ENCODE data around the gene SLC22A23. TPM values are rescaled to one million over a fixed set of nuclear protein-coding genes. Genes with fewer than 3 reads are reported as not detected.

The SLC22A23 gene
- total and polyA plus RNA-seq, 2 donors (not counting 1 experiment from before 2014, with no cell fraction given), result 0.18 to 1.4 TPM

GRCh38 chr6:3407840-3408239 lies 49.0 kb downstream of the SLC22A23 start:
- ATAC-seq (ENCODE audit: low read depth) (no peak), DNase-seq (no peak)
- ChIA-PET POLR2A (no interaction called here), CTCF (no interaction called here)
- peaks cover 17% of the 10 kb centered on the region for H3K4me1 Mint-ChIP-seq
- no peak overlapping the region for H3K4me2 ChIP-seq (replicated peaks; ENCODE audit: low read depth, low read length, poor library complexity, severe bottlenecking)
- TF ChIP-seq EZH2 (IDR thresholded peaks at IDR 0.05; ENCODE audit: borderline replicate concordance, insufficient read depth, low read depth, low read length, poor library complexity, severe bottlenecking) (no peak), CTCF (IDR thresholded peaks at IDR 0.05) (no peak)
- H3K36me3 ChIP-seq (replicated peaks in 1 of 2; ENCODE audit: control extremely low read depth in 1 of 2, control insufficient read depth in 1 of 2, extremely low read depth in 1 of 2, insufficient read depth in 2 of 2, low read length in 1 of 2), result no peaks in the 10 kb centered on the region
- H3K27me3 ChIP-seq (replicated peaks in 1 of 4; ENCODE audit: control extremely low read depth in 1 of 4, control insufficient read depth in 3 of 4, insufficient read depth in 4 of 4, low read length in 3 of 4), result no peaks in the 10 kb centered on the region
- no peaks in the 10 kb centered on the region for H3K9me3 ChIP-seq (ENCODE audit: control extremely low read depth in 1 of 3, control insufficient read depth in 2 of 3, insufficient read depth in 1 of 3, low read length in 2 of 3)
- H3K4me1 ChIP-seq (ENCODE audit: control insufficient read depth in 2 of 2, insufficient read depth in 2 of 2, low read length in 2 of 2), result peaks cover 3 to 10% of the 10 kb centered on the region in 2 donors
- no peak overlapping the region for H3K27ac ChIP-seq (ENCODE audit: low read length in 2 of 2)
- peaks cover 15% of the 10 kb centered on the region for H3K27me3 Mint-ChIP-seq
- no peak overlapping the region for H2AFZ ChIP-seq (ENCODE audit: insufficient read depth, low read depth, low read length, poor library complexity, severe bottlenecking)
- no peak overlapping the region for H3K4me3 Mint-ChIP-seq
- no peaks in the 10 kb centered on the region for H3K9me3 Mint-ChIP-seq (ENCODE audit: insufficient read depth)
- H3K79me2 ChIP-seq (ENCODE audit: control insufficient read depth, insufficient read depth, low read length), result no peaks in the 10 kb centered on the region
- no peak overlapping the region for H3K9ac ChIP-seq (ENCODE audit: low read length)
- no peak overlapping the region for H3K27ac Mint-ChIP-seq
- no peak overlapping the region for H3K4me3 ChIP-seq (ENCODE audit: control extremely low read depth in 1 of 5, extremely low read depth in 1 of 5, insufficient read depth in 1 of 5, low read depth in 2 of 5, low read length in 4 of 5)
- no peaks in the 10 kb centered on the region for H4K20me1 ChIP-seq (ENCODE audit: control insufficient read depth, insufficient read depth, low read length, poor library complexity, severe bottlenecking)
- intact Hi-C loops (cut with micrococcal nuclease), result no loop called here

DNA sequence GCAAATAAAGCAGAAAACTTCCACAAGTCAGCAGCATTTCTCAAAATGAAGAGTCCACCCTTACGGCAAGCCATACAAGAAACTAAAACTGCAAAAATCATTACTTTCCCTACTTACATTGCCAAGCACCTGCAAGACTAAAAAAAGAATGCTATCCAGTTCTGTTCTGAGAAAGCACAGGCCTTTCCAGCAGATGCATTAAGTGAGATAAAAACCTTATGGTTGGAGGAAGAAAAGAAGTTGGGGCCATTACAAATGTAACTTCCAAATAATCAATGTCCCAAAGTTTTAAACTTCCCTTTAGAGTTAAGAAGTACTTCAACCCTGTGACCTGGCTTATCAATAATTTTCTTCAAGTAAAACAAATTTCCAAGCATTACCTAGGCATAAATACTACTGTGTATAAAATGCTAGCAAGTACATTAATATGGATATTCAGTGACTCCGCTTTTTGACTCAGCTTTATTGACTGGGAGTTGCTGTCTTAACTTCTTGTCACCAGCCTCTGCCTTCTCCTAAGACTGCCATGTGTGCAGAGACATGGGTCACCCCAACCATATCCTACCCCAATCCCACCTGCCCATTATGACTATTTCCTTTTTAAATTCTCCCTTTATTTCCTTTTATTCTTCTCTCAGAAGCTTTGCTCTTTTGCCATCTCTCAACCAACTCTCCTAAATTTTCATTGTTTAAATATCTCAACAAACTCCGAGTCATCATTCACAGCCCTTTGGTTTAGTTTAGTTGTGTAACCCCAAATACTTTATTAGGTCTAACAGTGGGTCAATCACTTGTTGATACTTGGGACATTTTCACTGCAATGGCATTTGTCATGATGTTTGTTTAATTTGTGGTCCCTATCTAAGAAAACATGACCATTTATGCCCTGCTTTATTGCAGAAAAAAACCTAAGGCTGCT lies 49.7 kb downstream of the SLC22A23 start:
- POLR2A ChIA-PET, result no interaction called here
- no peak for TF ChIP-seq EZH2 (IDR thresholded peaks at IDR 0.05; ENCODE audit: borderline replicate concordance, insufficient read depth, low read depth, low read length, poor library complexity, severe bottlenecking)
- no peak for TF ChIP-seq CTCF (IDR thresholded peaks at IDR 0.05)

More for the DNA sequence above, 49.7 kb downstream of the SLC22A23 start:
- Histone ChIP-seq H3K36me3 (replicated peaks in 1 of 2; ENCODE audit: control extremely low read depth in 1 of 2, control insufficient read depth in 1 of 2, extremely low read depth in 1 of 2, insufficient read depth in 2 of 2, low read length in 1 of 2) (no peaks in the 10 kb centered on the region), H3K9ac (ENCODE audit: low read length) (no peak overlapping the region), H3K79me2 (ENCODE audit: control insufficient read depth, insufficient read depth, low read length) (no peaks in the 10 kb centered on the region), H3K27ac (ENCODE audit: low read length in 2 of 2) (no peak overlapping the region), H3K4me1 (ENCODE audit: control insufficient read depth in 2 of 2, insufficient read depth in 2 of 2, low read length in 2 of 2) (peaks cover 3 to 10% of the 10 kb centered on the region in 2 donors), H4K20me1 (ENCODE audit: control insufficient read depth, insufficient read depth, low read length, poor library complexity, severe bottlenecking) (no peaks in the 10 kb centered on the region), H2AFZ (ENCODE audit: insufficient read depth, low read depth, low read length, poor library complexity, severe bottlenecking) (no peak overlapping the region), H3K27me3 (replicated peaks in 1 of 4; ENCODE audit: control extremely low read depth in 1 of 4, control insufficient read depth in 3 of 4, insufficient read depth in 4 of 4, low read length in 3 of 4) (peaks cover 0 to 4% (median 0%) of the 10 kb centered on the region in 4 experiments), H3K4me2 (replicated peaks; ENCODE audit: low read depth, low read length, poor library complexity, severe bottlenecking) (no peak overlapping the region), H3K9me3 (ENCODE audit: control extremely low read depth in 1 of 3, control insufficient read depth in 2 of 3, insufficient read depth in 1 of 3, low read length in 2 of 3) (no peaks in the 10 kb centered on the region), H3K4me3 (ENCODE audit: control extremely low read depth in 1 of 5, extremely low read depth in 1 of 5, insufficient read depth in 1 of 5, low read depth in 2 of 5, low read length in 4 of 5) (no peak overlapping the region)
- CTCF ChIA-PET, result no interaction called here
- no peak overlapping the region for H3K27ac Mint-ChIP-seq
- H3K9me3 Mint-ChIP-seq (ENCODE audit: insufficient read depth), result no peaks in the 10 kb centered on the region
- peaks cover 20% of the 10 kb centered on the region for H3K27me3 Mint-ChIP-seq
- no peak overlapping the region for H3K4me3 Mint-ChIP-seq
- no peak for ATAC-seq (ENCODE audit: low read depth)
- intact Hi-C loops (cut with micrococcal nuclease), result no loop called here
- 90% methylated on average over 2 of the region's 3 CpGs for WGBS (ENCODE audit: insufficient coverage)
- peaks cover 18% of the 10 kb centered on the region for H3K4me1 Mint-ChIP-seq
- DNase-seq, result no peak
